Duodenal mucosa (tissue), 2 donors: ENCODE measurements around the gene ADCY3.

ENCODE experiments used
- H3K27ac ChIP-seq: one replicate; pipeline ENCODE4 v1.7.0; 2013; ENCODE audit warnings: low read depth, low read length
- H3K27me3 ChIP-seq, 2 donors: one replicate each; pipeline ENCODE4 v1.7.0; 2013; ENCODE audit warnings: low read length in 2 of 2, control low read depth in 1 of 2; ENCODE audit not compliant: insufficient read depth in 2 of 2, control insufficient read depth in 1 of 2
- H3K36me3 ChIP-seq, 2 donors: one replicate each; pipeline ENCODE4 v1.7.0; 2013; ENCODE audit warnings: low read length in 2 of 2, control low read depth in 1 of 2; ENCODE audit not compliant: insufficient read depth in 2 of 2, control insufficient read depth in 1 of 2
- H3K4me1 ChIP-seq, 2 donors: one replicate each; pipeline ENCODE4 v1.7.0; 2013; ENCODE audit warnings: low read length in 2 of 2, control low read depth in 1 of 2; ENCODE audit not compliant: insufficient read depth in 2 of 2, control insufficient read depth in 1 of 2
- H3K4me3 ChIP-seq, 2 donors: one replicate each; pipeline ENCODE4 v1.7.0; 2013; ENCODE audit warnings: low read length in 2 of 2, low read depth in 1 of 2
- H3K9ac ChIP-seq, 2 donors: one replicate each; pipeline ENCODE4 v1.7.0; 2013; ENCODE audit warnings: low read length in 2 of 2, low read depth in 1 of 2
- H3K9me3 ChIP-seq, 2 donors: one replicate each; pipeline ENCODE4 v1.7.0; 2013; ENCODE audit warnings: low read length in 2 of 2, control low read depth in 1 of 2; ENCODE audit not compliant: control insufficient read depth in 1 of 2

The ADCY3 gene

DNA sequence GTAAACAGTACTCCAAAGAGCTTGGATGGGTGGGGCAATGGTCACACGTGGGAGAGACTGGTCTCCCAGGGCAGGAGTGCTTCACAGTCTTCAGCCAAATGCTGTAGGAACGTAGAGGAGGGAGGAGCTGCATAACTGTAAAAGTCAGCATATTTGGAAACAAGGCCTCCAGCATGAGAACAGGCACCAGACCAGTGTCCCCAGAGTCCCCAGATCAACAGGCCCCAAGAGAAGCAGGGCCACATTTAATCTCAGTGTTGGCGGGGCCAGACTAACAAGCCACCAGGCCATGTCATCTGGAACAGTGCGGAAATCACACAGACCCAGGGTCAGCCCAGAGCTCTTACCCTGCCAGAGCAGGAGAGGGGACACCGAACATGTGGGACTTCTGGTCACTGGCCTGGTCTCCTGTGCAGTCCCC is 63.2 kb downstream of the ADCY3 start:
- Histone ChIP-seq H3K36me3 (peaks cover 0 to 2% of the 10 kb centered on the region in 2 donors), H3K9ac (no peak overlapping the region), H3K27ac (no peak overlapping the region), H3K27me3 (no peaks in the 10 kb centered on the region), H3K4me1 (peaks cover 0 to 3% of the 10 kb centered on the region in 2 donors), H3K4me3 (no peak overlapping the region), H3K9me3 (no peaks in the 10 kb centered on the region)

DNA sequence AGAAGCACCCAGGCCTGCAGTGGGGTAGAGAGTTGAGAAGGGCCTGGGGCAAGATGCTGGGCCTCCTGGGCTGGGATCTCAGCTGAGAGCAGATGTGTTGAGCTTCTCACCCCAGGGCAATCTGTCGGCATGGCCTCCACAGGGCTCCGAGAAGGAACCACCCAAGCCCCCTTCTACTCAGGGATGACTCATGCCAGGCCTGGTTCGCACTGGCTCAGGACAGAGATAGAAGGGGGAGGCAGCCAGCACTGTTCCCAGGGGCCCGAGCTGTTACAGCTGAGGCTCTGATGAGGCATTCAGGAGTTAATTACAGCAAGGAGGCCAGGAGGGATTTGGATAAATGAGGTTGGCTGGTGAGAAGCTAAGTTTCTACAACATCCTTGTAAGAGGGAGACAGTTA is 64.3 kb downstream of the ADCY3 start:
- H3K4me3 ChIP-seq, result no peak overlapping the region
- peak overlapping the region; percentile 15 for H3K27ac ChIP-seq
- peaks cover 0 to 6% of the 10 kb centered on the region in 2 donors for H3K4me1 ChIP-seq
- H3K9ac ChIP-seq, result no peak overlapping the region
- peaks cover 0 to 2% of the 10 kb centered on the region in 2 donors for H3K36me3 ChIP-seq
- no peaks in the 10 kb centered on the region for H3K9me3 ChIP-seq
- H3K27me3 ChIP-seq, result no peaks in the 10 kb centered on the region

DNA sequence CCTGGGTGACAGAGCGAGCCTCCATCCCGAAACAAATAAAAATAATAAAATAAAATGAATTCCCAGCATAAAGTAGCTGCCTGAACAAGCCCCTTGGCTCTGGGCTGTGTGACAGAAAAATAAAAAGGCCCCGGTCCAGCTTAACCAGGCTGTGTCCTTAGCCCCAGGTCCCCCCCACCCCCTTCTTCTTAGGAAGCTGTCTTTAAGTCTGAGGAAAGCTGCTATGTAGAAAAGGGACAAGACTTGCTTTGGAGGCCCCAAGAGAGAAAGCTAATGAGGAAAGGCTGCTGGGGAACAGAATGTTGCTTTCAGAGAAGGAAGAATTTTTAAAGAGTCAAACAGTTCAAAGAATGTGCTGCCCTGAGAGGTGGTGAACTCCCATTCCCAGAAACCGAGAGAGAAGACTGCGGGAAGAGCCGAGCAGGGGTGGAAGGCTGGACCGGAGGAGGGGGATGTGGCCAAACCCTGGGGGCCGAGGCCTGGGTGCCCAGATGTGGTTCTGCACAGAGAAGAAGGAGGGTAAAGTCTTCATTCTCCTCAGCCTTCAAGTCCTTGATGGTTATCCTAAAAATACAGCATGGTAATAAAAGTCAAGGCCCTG is 64.9 kb downstream of the ADCY3 start:
- Histone ChIP-seq H3K27ac (no peak overlapping the region), H3K36me3 (no peaks in the 10 kb centered on the region), H3K9me3 (no peaks in the 10 kb centered on the region), H3K4me3 (no peak overlapping the region), H3K4me1 (peaks cover 0 to 6% of the 10 kb centered on the region in 2 donors), H3K9ac (no peak overlapping the region), H3K27me3 (no peaks in the 10 kb centered on the region)

DNA sequence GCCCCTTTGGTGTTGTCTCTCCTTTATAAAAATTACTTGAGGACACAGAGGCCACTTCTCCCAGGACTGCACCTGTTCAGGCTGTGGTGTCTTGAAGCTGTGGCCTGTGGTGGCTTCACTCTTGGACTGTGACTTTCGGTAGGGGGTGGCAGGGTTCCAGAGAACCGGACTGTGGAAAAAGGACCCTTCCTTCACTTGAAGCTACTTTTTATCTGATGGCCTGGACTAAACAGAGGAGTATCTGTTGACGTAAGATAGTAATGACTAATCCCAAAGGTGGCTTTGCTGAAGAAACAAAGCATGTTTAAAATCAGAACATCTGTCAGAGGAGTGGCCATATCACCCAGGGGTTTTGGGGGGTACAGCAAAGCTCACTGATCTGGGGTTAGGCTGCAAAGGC is 66.0 kb downstream of the ADCY3 start:
- Histone ChIP-seq H3K4me1 (peaks cover 0 to 6% of the 10 kb centered on the region in 2 donors), H3K36me3 (no peaks in the 10 kb centered on the region), H3K9me3 (no peaks in the 10 kb centered on the region), H3K4me3 (no peak overlapping the region), H3K27ac (no peak overlapping the region), H3K9ac (no peak overlapping the region), H3K27me3 (no peaks in the 10 kb centered on the region)

DNA sequence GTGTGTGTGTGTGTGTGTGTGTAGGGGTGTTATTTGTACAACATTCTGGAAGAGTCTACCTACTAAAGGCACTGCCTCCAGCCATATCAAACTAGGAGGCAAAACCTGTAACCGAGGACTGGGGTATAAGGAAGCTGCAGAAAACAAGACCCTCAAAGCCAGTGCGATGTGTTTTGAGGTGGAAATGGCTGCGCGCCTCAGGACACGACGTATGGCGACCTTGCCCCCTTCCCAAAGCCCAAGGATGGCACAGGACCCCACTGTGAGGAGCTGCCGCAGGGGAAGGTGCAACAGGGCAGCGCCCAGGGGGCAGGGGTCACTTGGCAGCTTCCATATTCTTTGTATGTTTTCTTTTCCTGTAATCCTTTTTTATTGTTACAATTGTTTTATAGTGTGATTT is 67.0 kb downstream of the ADCY3 start:
- Histone ChIP-seq H3K27me3 (no peaks in the 10 kb centered on the region), H3K36me3 (no peaks in the 10 kb centered on the region), H3K4me3 (no peak overlapping the region), H3K9me3 (no peaks in the 10 kb centered on the region), H3K27ac (no peak overlapping the region), H3K9ac (no peak overlapping the region), H3K4me1 (peaks cover 0 to 6% of the 10 kb centered on the region in 2 donors)

- peaks cover 0 to 6% of the 10 kb centered on the region in 2 donors for H3K4me1 ChIP-seq
- H3K27ac ChIP-seq, result no peak overlapping the region
Observed at GRCh38 chr2:24852431-24853020, 67.5 kb downstream of the ADCY3 start.

DNA sequence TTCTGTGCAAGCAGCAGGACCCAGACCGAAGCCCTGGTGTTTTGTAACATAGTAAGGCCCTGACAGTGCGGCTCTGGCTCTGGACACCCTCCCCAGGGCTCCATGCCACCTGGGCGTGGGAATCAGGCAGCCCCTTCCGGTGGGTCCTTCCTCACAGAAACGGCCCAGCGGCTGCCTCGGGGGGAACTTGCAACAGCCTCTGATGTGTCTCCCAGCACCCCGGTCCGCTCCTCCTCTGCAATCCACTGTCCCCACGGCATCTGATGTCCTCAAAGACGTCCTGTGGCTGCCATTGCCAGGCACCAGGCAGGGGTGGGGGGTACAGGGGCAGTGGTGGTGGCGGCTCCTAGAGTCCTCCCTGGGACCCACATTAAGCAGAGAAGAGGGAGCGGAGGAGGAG is 68.0 kb downstream of the ADCY3 start:
- Histone ChIP-seq H3K4me1 (peaks cover 0 to 6% of the 10 kb centered on the region in 2 donors), H3K27me3 (no peaks in the 10 kb centered on the region), H3K9me3 (no peaks in the 10 kb centered on the region), H3K27ac (no peak overlapping the region), H3K9ac (no peak overlapping the region), H3K36me3 (no peaks in the 10 kb centered on the region), H3K4me3 (no peak overlapping the region)

More at GRCh38 chr2:24852431-24853020, 67.5 kb downstream of the ADCY3 start:
- no peaks in the 10 kb centered on the region for H3K9me3 ChIP-seq
- H3K4me3 ChIP-seq, result no peak overlapping the region
- H3K27me3 ChIP-seq, result no peaks in the 10 kb centered on the region
- no peaks in the 10 kb centered on the region for H3K36me3 ChIP-seq
- no peak overlapping the region for H3K9ac ChIP-seq

DNA sequence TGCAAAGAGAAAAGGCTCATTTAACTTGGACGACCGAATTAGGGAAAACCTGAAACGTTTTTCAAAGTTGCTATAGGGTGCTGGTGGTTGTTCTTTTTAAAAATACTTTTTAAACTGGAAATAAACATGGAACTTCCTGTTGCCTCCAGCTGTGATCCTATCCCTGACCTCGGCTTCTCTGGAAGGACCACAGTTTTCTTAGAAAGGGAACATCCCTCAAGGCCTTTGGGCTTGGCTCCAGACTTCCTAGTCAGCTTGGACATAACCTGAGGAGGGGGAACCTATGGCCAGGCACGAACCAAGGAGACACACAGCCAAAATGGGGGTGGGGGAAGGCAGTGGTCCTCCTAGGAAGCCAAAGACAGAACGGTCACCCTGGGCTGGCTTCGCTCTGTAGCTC is 69.1 kb downstream of the ADCY3 start:
- no peaks in the 10 kb centered on the region for H3K27me3 ChIP-seq
- H3K4me1 ChIP-seq, result peaks cover 0 to 3% of the 10 kb centered on the region in 2 donors
- no peak overlapping the region for H3K9ac ChIP-seq
- H3K36me3 ChIP-seq, result no peaks in the 10 kb centered on the region
- no peak overlapping the region for H3K27ac ChIP-seq
- no peak overlapping the region for H3K4me3 ChIP-seq
- H3K9me3 ChIP-seq, result no peaks in the 10 kb centered on the region

GRCh38 chr2:24845691-24846090 is 74.3 kb downstream of the ADCY3 start:
- peaks cover 0 to 6% of the 10 kb centered on the region in 2 donors for H3K36me3 ChIP-seq
- no peak overlapping the region for H3K27ac ChIP-seq
- H3K9ac ChIP-seq, result no peak overlapping the region
- no peaks in the 10 kb centered on the region for H3K9me3 ChIP-seq
- H3K4me3 ChIP-seq, result no peak overlapping the region
- H3K27me3 ChIP-seq, result no peaks in the 10 kb centered on the region
- no peaks in the 10 kb centered on the region for H3K4me1 ChIP-seq

- no peak overlapping the region for H3K4me3 ChIP-seq
- H3K9ac ChIP-seq, result no peak overlapping the region
- no peaks in the 10 kb centered on the region for H3K9me3 ChIP-seq
- no peak overlapping the region for H3K27ac ChIP-seq
- no peaks in the 10 kb centered on the region for H3K4me1 ChIP-seq
- no peaks in the 10 kb centered on the region for H3K27me3 ChIP-seq
- peaks cover 0 to 6% of the 10 kb centered on the region in 2 donors for H3K36me3 ChIP-seq
Observed at GRCh38 chr2:24844023-24844685, 75.9 kb downstream of the ADCY3 start.
